Muscle of back (tissue), 11 donors: Measurements from ENCODE around the gene ACTG1. TPM values are rescaled to one million over a fixed set of nuclear protein-coding genes. Genes with fewer than 3 reads are reported as not detected.
A peak's percentile ranks its signal among the peaks of the same experiment; 100 is the strongest.

ENCODE experiments used
- DNase-seq, 3 donors: peaks; one replicate each; pipeline versions ENCODE4 v3.0.0 to v3.0.0-alpha.2; 2013
- polyA plus RNA-seq, 10 donors: library from polyadenylated mRNA; unstranded; fragments of 120-200 nt; gene quantifications; one replicate each; pipeline ENCODE4 v1.2.1, GENCODE V29; 2013; ENCODE audit not compliant: insufficient read length in 10 of 10

Gene ACTG1
- polyA plus RNA-seq, 10 donors = 1,024 to 1,916 (median 1,349) TPM

DNA sequence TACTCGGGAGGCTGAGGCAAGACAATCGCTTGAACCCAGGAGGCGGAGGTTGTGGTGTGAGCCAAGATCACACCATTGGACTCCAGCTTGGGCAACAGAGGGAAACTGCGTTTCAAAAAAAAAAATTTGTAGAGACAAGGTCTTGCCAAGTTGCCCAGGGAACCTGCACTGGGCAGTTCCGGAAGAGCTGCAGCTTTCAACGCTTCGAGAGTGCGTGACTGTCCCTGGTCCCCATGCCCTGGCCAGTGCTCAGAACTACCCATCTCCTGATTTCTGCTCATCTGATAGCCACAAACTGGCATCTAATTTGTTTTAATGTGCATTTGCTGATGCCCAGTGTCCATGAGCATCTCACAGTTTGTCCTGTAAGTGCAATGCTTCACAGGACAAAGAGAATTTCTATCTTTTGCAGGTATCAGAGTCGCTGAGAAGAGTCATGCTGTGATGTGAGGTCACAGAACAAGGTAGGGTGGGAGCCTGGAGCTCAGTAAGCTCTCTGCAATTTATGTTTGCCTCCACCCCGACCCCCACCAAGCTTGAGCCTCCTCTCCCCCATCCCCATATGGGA, 3.9 kb downstream of the ACTG1 start:
- DNase-seq = peak in 1 of 3 donors; percentile 37

DNA sequence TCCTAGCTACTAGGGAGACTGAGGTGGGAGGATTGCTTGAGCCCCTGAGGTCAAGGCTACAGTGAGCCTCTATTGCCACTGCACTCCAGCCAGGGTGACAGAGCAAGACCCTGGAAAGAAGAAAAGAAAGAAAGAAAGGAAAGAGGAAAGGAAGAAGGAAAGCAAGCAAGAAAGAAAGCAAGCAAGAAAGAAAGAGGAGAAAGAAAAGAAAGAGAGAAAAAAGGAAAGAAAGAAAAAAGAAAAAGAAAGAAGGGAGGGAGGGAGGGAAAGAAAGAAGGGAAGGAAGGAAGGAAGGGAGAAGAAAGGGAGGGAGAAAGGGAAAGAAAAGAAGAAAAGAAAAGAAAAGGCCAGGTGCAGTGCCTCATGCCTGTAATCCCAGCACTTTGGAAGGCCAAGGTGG, 9.0 kb downstream of the ACTG1 start:
- DNase-seq = no peak

DNA sequence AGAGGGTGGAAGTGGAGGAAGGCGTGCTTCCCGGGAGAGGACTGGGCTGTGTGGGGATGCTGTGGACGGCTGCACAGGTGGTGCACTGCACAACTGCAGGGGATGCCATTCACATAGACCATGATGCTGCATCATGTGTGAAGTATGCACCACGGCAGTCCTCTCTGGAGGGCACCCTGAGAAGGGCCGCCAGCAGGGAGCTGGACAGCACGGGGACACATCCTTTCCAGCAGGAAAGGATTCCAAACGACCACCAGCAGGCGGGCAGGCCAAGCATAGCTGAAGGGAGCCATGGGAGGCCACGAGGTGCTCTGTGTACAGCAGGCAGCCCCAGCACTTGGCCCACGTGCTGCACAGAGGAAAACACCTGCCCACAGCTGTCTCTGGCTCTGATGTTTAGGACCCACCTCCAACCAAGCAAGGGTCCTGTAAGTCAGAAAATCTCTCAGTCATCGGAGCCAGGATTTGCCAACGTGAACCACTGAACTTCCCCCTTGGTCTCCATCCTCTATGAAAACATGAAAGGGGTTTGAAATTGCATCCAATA, 10.1 kb downstream of the ACTG1 start:
- DNase-seq = peak in 1 of 3 donors; percentile 7

DNA sequence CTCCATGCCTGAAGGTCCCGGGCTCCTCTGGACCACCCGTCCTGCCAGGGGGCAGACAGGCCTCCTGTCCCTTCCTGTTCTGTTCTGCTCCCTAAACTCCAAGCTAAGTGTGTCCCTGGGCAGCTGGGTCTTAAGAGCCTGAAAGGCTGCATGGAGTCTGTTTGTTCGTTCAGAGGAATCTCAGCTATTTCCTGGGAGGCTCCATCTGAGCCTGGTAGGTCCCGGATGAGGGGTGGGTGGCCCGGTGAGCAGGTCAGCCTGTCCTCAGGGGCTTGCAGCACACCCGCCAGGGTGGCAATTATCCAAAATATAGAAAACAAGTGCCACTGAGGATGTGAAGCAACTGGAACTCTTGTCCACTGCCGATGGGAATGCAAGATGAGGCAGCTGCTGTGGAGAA, 12.6 kb downstream of the ACTG1 start:
- no peak for DNase-seq

DNA sequence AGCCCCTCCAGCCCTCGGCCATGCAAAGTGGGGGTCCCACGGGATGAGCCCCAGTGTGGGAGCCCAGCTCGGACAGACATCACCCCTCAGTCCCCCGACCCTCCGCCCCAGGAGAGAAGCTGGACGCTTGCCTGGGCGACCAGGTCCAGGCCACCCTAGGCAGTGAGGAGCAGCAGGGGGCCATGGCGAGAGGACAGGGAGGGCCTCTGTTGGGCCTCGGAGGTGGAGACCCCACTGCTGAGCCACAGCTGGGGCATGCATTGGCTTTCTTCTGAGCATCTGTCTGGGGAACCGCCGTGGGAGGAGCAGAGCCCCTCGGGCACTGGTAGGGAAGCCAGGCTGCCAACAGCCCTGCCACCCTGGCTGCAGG, 13.0 kb downstream of the ACTG1 start:
- no peak for DNase-seq

DNA sequence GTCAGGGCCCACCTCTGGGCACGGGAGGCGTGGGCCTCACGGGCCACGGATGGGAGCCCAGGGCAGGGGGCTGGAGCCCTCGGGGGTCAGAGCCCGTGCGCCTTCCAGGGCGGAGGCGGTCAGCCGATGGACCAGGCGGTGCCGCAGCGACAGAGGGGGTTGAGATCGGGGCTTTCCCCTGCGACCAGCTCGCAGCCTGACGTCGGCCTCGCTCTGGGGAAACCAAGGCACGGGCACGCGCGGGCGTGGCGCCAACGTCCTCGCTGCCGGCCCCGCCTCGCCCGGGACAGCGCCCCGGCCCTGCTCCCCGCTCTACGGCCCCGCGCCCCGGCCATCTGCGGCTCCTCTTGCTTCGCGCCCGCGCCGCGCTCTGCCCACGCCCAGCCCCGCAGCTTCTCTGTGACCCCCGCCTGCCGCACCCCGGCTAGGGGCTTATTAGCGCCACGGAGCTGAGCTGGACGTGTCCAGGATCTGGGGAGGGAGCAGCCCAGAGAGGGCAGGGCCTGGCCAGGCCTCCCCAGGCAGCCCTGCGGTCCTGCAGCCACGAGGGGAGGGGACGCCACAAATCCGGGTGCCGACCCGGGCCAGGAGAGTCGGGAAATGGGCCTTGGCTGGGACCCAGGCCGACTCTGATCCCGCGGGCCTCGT, 13.5 kb downstream of the ACTG1 start:
- peak in 1 of 3 donors; percentile 5 for DNase-seq

DNA sequence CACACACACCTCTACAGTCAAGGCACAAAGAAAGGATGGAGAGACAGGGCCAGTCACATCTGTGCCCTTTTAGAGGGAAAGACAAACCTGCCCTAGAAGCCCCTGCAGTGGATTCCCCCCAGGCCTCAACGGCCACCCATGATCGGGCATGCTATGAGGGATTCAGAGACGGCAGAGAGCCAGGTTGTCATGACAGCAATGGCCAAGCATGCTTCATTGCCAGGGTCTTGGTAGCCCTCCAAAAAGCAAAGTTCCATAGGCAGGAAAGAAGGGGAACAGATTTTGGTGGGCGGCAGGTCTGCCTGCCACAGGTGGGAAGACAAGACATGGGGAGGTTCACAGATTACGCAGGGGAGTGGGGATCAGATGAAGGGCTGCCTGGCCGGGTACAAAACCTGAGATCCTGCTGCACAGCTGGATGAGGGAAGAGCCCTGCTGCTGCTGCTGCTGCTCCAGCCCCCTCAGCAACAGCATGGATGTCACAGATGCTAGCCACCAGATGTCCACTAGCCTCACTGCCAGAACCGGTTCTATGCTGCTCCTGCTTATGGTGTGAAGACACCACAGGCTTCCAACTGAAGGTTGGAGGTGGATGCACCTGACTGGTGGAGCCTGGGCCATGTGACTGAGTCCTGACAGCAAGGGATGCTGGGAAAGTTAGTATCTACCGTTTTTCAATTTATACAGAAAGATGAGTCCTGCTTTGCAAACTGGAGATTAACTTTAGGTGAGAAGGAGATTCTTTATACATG, 17.8 kb downstream of the ACTG1 start:
- DNase-seq = peak in 1 of 3 donors; percentile 67

DNA sequence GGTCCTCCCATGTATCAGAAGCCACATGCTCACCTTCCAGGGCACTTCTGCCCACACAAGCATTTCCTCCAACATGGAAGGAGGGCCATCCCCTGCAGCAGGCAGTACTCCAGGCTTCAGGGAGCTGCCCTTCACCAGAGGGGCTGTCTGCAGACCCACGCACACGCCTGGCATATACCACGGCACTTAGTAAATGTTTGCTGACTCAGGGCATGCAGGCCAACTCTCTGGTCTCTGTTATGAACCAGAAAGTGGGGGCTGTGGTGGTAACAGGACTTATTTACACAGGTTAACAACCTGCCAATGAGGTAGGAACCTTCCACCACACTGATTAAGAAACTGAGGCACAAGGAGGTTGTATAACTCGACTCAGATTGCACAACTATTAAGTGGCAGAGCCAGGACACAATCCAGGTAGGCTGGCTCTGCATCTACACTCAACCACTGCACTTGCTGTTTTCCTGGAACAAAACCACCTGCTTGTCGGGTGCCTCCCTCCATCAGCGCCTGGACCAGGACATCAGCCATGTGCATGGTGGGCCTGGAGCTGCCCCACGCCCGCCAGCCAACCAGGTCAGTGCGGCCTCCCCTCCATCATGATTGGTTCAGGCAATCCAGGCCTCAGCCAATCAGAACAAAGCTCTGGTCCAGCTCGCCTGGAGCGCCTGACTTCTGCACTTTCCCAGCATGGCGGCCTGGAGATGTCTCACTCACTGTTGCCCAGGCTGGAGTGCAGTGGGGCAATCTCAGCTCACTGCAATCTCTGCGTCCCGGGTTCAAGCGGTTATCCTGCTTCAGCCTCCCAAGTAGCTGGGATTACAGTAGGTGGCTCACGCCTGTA, 19.2 kb downstream of the ACTG1 start:
- DNase-seq = no peak

DNA sequence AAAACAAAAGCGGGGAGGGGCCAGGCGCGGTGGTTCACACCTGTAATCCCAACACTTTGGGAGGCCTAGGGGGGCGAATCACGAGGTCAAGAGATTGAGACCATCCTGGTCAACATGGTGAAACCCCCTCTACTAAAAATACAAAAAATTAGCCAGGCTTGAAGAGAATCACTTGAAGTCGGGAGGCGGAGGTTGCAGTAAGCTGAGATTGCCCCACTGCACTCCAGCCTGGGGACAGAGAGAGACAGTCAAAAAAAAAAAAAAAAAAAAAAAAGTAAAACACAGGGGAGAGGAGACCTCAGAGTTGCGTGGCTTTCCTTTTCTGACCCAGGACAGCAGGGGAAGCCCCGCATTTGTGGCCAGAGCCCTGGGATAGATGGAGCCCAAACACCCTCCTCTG, 19.9 kb downstream of the ACTG1 start:
- no peak for DNase-seq

DNA sequence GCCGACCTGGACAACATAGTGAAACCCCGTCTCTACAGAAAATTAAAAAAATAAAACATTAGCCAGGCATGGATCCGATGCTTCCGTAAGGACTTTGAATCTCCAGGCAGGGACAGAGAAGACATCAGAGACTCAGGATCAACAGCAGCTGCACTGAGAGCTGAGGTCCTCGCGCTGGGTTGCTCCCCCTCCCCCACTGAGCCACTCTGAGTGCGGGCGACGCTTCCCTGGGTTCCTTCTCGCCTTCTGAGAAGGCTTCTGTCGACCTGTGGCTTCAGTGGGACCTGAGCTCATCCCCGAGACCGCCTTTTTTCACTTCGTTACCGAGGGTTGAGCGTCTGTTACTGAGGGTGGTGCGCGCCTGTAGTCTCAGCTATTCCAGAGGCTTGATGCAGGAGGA, 20.4 kb downstream of the ACTG1 start:
- no peak for DNase-seq

DNA sequence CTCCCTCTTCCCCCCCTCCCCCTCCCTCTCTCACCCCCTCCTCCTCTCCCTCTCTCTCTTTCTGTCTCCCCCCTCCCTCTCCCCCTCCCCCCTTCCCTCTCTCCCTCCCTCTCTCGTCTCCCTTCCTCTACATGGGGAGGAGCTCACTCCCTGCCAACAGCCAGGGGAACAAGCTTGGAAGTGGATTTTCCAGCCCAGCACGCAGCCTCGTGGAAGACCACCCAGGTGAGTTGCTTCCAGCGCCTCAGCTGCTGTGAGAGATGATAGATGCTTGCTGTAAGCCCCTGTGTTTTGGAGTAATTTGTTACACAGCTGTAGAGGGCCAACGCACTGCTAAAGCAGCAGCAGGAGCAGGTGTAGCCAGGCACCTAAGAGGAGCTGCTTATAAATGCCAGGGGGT, 20.8 kb downstream of the ACTG1 start:
- no peak for DNase-seq

DNA sequence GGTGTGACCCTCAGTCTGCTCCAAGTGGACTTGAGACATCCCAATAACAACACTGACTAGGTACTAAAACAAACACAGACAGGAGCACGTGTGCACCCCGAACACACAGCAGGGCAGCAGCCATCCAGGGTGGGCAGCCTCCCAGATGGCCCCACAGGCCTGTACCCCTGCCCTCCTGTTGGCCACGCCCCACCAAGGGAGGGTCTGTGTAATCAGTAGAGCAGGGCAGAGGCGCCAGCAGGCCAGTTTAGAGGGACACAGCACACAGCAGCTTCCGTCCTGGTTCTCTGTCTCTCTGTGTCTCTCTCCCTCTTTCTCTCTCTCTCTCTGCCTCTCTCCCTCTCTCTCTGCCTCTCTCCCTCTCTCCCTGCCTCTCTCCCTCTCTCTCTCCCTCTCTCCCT, 21.4 kb downstream of the ACTG1 start:
- no peak for DNase-seq

DNA sequence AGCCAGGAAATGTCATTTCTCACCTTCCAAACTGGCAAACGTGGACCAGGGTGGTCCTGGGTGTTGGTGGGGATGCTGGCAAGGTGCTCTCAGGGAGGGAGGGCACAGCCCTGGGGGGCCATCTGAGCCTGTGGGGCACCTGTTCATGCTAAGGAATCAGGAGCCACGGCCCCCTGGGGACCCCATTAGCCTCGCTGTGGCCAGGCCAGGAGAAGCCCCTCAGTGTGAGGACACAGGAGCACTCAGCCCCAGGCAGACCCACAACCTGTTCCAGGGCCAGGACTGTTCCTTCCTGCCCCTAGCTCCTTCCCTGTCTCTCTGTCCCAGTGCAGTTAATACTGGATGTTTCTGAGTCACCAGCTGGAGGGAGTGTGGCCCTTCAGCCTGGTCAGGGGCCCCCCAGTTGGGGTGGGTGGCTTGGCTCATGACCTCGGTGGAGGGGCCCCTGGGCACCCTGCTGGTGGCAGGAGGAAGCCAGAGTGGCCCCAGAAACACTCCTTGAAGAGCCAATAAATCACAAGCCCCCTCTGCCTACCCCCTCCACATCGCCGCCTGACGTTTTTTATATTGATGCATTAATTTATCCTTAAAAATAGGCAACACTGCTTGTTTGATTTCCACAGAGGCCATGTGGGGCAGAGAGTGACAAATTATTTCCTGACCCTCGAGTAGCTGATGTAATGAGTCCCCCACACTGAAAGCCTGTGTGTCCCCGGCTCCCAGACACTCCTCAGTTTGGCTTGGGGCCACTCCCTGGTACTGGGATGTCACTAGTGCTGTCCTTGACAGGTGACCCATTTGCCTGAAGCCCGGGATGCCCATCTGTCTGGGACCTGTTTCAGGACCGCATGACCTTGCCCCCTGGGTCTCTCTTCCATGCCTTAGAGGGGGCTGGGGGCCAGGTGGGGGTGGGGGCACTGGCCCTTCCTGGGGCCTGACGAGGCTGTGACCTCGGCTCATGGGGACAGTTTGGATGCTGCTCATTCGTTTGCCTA, 22.3 kb downstream of the ACTG1 start:
- no peak for DNase-seq

DNA sequence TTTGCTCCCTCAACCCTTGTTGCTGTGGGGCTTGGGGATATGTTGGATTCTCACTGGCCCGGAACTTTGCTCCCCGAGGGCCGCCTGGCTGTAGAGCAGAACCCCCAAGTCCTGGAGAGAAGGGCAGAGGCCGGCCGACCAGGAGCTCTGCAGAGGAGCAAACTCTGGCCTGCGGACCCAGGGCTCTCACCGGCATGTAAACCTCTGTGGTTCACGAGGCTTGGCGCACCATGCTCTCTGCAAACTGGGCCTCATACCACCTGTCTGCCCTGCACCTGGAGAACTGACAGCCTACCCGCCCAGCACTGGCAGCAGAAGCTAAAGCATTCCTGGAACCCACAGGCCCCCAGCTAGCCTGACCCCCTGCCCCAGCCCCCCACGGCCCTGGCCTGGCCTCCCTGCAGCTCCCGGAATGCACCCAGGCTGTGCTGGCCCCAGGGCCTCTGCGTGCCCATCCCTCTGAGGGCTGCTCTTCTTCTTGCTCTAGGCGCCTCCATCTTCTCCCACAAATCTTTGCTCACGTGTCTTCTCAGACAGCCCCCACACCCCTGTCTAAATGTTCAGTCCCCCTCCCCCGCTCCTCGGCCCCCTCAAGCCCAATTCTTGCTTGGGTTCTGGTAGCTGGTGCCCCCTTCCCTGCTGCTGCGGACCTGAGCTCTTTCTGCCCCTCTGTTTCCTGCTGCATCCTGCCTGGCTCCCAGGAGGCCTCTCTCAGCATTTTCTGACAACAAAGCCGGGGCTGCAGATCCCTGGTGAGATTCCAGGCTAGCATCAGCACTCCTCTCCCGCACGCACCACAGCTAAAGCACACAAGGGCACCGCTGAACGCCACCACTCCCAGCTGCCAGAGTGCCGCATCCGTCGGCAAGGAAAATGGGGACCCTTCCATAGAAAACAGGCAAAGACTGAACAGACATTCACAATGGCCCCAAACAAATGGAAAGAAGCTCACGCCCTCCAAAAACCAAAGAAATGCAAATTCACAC, 23.3 kb downstream of the ACTG1 start:
- peak in 1 of 3 donors; percentile 41 for DNase-seq

DNA sequence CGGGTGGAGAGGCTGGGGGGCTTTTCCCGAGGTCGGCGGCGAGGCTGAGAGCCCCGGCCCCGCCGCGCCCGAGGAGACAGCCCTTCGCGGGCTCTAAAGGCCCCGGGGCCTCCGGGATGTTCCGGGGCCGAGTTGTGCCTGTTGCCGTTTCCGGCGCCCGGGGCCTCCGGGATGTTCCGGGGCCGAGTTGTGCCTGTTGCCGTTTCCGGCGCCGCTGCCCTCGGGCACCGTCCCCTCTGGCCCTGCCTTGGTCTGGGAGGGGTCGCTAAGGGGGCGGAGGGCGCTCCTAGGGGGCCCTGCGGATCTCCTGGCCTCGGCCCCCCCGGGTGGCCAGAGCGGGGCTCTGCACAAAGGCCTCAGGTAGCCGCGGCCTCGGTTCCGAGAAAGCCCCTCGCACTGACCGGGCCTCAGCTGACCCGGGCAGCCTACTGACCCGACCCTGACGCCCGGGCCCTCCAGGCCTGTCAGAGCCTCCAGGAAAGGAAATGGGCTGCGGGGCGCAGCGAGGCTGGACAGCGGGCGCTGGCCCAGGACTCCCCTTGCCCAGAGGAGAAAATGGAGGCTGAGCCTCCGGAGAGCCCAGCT, 24.2 kb downstream of the ACTG1 start:
- peak in 1 of 3 donors; percentile 48 for DNase-seq

DNA sequence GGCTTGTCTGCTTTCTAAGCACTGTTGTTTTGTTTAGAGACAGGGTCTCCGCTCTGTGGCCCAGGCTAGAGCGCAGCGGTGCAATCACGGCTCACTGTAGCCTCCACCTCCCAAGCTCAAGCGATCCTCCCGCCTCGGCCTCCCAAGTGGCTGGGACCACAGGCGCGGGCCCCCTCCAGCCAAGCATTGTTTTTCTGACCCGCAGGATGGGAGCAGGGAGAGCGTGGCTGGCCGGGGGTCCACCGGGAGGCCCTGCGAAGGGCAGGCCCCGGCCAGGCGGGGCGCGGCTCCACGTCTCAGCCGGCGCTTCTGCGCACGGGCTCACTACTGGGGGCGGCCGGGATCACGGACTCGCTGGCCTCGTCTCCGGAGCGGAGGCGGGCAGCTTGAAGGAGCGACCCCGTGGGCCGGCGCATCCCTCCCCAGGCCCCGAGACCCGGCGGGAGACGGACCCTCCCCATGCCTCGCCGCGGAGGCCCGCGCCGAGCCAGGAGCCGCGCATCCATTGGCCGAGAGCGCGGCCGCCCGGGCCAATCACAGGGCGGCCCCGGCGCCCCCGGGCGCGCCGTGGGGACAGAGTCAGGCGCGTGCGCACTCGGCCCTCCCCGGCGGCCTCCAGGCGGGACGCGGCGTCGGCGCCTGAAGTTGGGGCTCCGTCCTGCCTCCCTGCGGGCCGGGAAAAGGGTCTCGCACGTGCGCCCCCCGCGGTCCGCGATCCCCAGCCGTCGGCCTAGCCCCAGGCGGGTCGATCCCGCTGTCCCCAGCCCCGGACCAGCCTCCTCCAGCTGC, 24.9 kb downstream of the ACTG1 start:
- DNase-seq = peak; percentile 79 to 94 (median 90)

DNA sequence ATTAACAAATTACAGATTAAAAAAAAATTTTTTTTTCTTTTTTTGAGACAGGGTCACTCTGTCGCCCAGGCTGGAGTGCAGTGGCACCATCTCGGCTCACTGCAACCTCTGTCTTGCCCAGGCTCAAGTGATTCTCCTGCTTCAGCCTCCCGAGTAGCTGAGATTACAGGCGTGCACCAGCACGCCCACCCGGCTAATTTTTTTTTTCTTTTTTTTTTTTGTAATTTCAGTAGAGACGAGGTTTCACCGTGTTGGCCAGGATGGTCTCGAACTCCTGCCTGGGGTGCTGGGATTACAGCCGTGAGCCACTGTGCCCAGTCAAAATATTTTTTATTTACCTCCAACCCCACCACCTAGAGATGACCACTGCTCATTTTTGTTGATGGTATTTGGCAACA, 25.5 kb downstream of the ACTG1 start:
- no peak for DNase-seq

DNA sequence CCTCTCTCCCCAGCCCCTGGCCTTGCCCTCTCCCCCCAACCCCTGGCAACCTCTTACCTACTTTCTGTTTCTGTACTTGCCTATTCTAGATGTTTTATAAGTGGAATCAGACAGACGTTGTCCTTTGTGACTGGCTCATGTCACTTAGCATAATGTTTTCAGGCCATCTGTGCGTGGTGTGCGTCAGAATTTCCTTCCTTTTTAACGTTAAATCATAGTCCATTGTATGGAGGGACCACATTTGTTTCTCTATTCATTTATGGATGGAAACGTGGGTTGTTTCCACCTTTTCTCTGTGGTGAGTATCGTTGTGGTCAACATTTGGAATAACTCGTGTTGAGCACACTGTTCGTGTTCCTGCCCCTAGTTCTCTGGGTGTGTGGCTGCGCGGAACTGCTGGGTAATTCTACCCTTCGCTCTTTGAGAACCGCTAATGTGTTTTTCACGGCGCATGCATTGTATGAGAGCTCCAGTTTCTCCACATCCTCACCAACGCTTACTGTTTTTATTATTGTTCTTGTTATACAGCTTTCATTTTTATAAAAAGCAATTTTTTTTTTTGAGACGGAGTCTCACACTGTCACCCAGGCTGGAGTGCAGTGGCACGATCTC, 26.3 kb downstream of the ACTG1 start:
- peak in 1 of 3 donors; percentile 39 for DNase-seq
